ENCODE data around the gene KSR1. TPM values are rescaled to one million over a fixed set of nuclear protein-coding genes. Genes with fewer than 3 reads are reported as not detected.

Gene KSR1
- total RNA-seq, 1 donor from 2014 or later = 59.6 TPM

GRCh38 chr17:27586203-27586721 lies 130.0 kb downstream of the KSR1 start:
- H3K36me3 ChIP-seq = peaks cover 61% of the 10 kb centered on the region

GRCh38 chr17:27588354-27588753 lies 132.1 kb downstream of the KSR1 start:
- Histone ChIP-seq H3K4me3 (no peak overlapping the region), H3K36me3 (peaks cover 71% of the 10 kb centered on the region)
- intact Hi-C loops (cut with DNase I) = no loop called here

More at GRCh38 chr17:27586203-27586721, 130.0 kb downstream of the KSR1 start:
- no peaks in the 10 kb centered on the region for H3K4me1 ChIP-seq
- intact Hi-C loops (cut with DNase I) = no loop called here
- H3K9me3 ChIP-seq = no peaks in the 10 kb centered on the region
- H3K27me3 ChIP-seq (ENCODE audit: low read depth) = no peaks in the 10 kb centered on the region
- ATAC-seq (no peak), DNase-seq (no peak)
- no peak overlapping the region for H3K4me3 ChIP-seq
- TF ChIP-seq, protein P1, sequence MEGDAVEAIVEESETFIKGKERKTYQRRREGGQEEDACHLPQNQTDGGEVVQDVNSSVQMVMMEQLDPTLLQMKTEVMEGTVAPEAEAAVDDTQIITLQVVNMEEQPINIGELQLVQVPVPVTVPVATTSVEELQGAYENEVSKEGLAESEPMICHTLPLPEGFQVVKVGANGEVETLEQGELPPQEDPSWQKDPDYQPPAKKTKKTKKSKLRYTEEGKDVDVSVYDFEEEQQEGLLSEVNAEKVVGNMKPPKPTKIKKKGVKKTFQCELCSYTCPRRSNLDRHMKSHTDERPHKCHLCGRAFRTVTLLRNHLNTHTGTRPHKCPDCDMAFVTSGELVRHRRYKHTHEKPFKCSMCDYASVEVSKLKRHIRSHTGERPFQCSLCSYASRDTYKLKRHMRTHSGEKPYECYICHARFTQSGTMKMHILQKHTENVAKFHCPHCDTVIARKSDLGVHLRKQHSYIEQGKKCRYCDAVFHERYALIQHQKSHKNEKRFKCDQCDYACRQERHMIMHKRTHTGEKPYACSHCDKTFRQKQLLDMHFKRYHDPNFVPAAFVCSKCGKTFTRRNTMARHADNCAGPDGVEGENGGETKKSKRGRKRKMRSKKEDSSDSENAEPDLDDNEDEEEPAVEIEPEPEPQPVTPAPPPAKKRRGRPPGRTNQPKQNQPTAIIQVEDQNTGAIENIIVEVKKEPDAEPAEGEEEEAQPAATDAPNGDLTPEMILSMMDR (IDR thresholded peaks at IDR 0.05) = no peak
- H3K27ac ChIP-seq = no peak overlapping the region

DNA sequence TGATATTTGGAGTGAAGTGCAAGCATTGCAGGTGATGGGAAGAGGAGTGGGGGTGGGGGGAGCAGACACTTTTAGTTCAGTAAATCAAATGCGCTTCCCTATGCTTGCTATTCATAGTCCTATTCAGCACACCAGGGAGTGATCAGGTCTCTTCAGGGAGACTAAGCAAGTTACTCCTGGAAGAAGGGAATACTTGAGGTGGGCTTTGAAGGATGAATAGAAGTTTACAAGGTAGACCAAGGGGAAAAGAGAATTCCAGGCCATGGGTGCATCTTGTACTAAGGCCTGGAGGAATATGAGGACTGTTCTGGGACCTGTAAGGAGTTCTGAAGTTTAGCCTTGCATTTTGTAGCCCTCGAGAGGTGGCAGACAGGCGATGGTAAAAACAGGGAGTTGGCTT lies 134.6 kb downstream of the KSR1 start:
- H3K36me3 ChIP-seq = peaks cover 80% of the 10 kb centered on the region
- ATAC-seq = no peak

More at GRCh38 chr17:27588354-27588753, 132.1 kb downstream of the KSR1 start:
- H3K9me3 ChIP-seq = no peaks in the 10 kb centered on the region
- H3K4me1 ChIP-seq = no peaks in the 10 kb centered on the region
- no peak for ATAC-seq
- H3K27ac ChIP-seq = no peak overlapping the region
- TF ChIP-seq, protein P1 (IDR thresholded peaks at IDR 0.05) = no peak
- no peak for DNase-seq
- no peaks in the 10 kb centered on the region for H3K27me3 ChIP-seq (ENCODE audit: low read depth)

DNA sequence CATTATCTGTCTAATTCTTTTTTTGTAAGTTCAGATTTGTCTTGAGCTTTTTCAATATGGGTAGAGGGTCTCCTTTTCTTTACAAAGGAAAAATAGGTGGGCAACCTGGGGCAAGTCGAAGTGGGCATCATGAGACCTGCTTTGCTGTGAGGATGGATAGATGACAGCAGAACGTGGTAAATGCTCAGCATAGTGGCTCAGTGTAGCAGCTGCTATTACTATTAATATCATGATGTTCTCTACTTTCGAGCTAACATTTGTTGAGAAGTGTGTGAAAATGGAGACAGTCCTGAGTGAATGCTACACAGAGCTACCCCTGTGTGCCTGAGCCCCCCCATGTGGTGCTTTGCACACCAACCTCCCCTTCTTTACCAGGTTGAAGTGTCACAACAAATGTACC lies 135.7 kb downstream of the KSR1 start:
- H3K4me3 ChIP-seq = no peak overlapping the region
- peaks cover 84% of the 10 kb centered on the region for H3K36me3 ChIP-seq
- H3K27ac ChIP-seq = no peak overlapping the region
- ATAC-seq (no peak), DNase-seq (no peak)
- H3K9me3 ChIP-seq = no peaks in the 10 kb centered on the region
- intact Hi-C loops (cut with DNase I) = no loop called here
- no peaks in the 10 kb centered on the region for H3K4me1 ChIP-seq
- TF ChIP-seq, protein P1 (IDR thresholded peaks at IDR 0.05) = no peak
- H3K27me3 ChIP-seq (ENCODE audit: low read depth) = no peaks in the 10 kb centered on the region

More for the DNA sequence above, 134.6 kb downstream of the KSR1 start:
- Histone ChIP-seq H3K27ac (no peak overlapping the region), H3K4me3 (no peak overlapping the region), H3K9me3 (no peaks in the 10 kb centered on the region), H3K27me3 (ENCODE audit: low read depth) (no peaks in the 10 kb centered on the region), H3K4me1 (no peaks in the 10 kb centered on the region)
- no peak for DNase-seq
- intact Hi-C loops (cut with DNase I) = no loop called here
- TF ChIP-seq, protein P1 (IDR thresholded peaks at IDR 0.05) = no peak

DNA sequence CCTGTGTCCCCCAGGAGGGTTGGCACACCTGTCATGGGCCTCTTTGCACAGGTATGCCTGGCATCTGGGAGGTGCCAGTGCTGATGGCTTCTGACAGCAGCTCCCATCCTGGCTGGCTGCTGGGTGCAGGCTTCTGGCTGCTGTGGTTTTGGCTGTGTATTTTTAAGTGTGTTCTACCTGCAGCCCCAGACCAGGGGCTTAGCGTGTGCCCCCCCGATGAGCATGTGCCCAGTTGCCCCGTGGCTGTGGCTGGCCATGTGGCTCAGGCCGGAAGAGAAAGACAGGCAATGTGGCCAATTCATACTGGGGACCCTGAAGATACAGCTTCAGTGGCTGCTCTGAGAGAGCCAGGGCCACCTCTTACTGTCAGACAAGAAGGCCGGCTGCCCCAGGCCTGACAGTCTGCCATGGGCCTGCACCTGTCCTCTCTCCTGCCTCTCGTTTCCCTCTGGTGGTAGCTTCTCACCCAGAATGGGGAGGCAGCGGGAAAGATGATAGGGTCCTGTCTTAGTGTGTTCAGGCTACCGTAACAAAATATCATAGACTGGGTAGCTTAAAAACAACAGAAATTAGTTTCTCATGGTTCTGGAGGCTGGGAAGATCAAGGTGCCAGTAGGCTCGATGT lies 137.1 kb downstream of the KSR1 start:
- TF ChIP-seq, protein P1 (IDR thresholded peaks at IDR 0.05) = no peak
- ATAC-seq (peak; percentile 11 to 32), DNase-seq (no peak)
- no peaks in the 10 kb centered on the region for H3K4me1 ChIP-seq
- H3K27me3 ChIP-seq (ENCODE audit: low read depth) = no peaks in the 10 kb centered on the region
- H3K4me3 ChIP-seq = no peak overlapping the region
- H3K36me3 ChIP-seq = peaks cover 86% of the 10 kb centered on the region
- H3K9me3 ChIP-seq = no peaks in the 10 kb centered on the region
- intact Hi-C loops (cut with DNase I) = no loop called here
- no peak overlapping the region for H3K27ac ChIP-seq
